IMR-90 (cell line): Measurements from ENCODE around the gene FGF9. TPM values are rescaled to one million over a fixed set of nuclear protein-coding genes. Genes with fewer than 3 reads are reported as not detected.

Experiments
- ATAC-seq: fragments of 200-7000 bp; cut with Tn5 transposase; 2 replicates; pipeline ENCODE4 v1.9.1; 2020; ENCODE audit warnings: low read depth, mild to moderate bottlenecking, moderate library complexity
- BruUV-seq: library from RNA; stranded (reverse); fragments of 400-500 nt; replicated peaks from 2 replicates; lab custom pipeline; 2021; lab: Mats Ljungman, UMichigan
- CTCF ChIA-PET: fragments of 300-600 bp; formaldehyde crosslinking; extraction: SDS; loops from one replicate; lab custom pipeline; 2021; ENCODE audit warnings: antibody characterized with exemption; lab: Yijun Ruan, JAX
- POLR2A ChIA-PET: fragments of 300-600 bp; sonication (Branson Sonifier 250); formaldehyde crosslinking; loops from one replicate; lab custom pipeline; 2022; ENCODE audit warnings: antibody characterized with exemption; ENCODE audit not compliant: unreplicated experiment; lab: Charles Lee
- DNase-seq: peaks from one replicate; pipeline ENCODE4 v3.0.0; 2013
- H2AFZ ChIP-seq: replicated peaks from 2 replicates; pipeline ENCODE3; 2013; ENCODE audit warnings: low read length, mild to moderate bottlenecking; ENCODE audit not compliant: poor library complexity
- H2AK5ac ChIP-seq: 2 replicates; pipeline ENCODE4 v1.6.1; 2013; ENCODE audit warnings: low read depth, low read length, inconsistent platforms
- H2AK9ac ChIP-seq: replicated peaks from 2 replicates; pipeline ENCODE3; 2013; ENCODE audit warnings: mild to moderate bottlenecking, low read depth, low read length, moderate library complexity; ENCODE audit not compliant: poor library complexity
- H2BK120ac ChIP-seq: 2 replicates; pipeline ENCODE4 v1.6.1; 2013; ENCODE audit warnings: low read depth, low read length, inconsistent platforms
- H2BK15ac ChIP-seq: 3 replicates; pipeline ENCODE4 v1.6.1; 2013; ENCODE audit warnings: low read depth, low read length, inconsistent platforms
- H2BK20ac ChIP-seq: 2 replicates; pipeline ENCODE4 v1.6.1; 2013; ENCODE audit warnings: low read depth, mild to moderate bottlenecking, inconsistent platforms, low read length, moderate library complexity
- H2BK5ac ChIP-seq: 2 replicates; pipeline ENCODE4 v1.6.1; 2013; ENCODE audit warnings: mild to moderate bottlenecking, low read depth, low read length, inconsistent platforms; ENCODE audit not compliant: poor library complexity, severe bottlenecking
- H3K14ac ChIP-seq: replicated peaks from 2 replicates; pipeline ENCODE4 v1.6.1; 2013; ENCODE audit warnings: low read depth, low read length, inconsistent platforms
- H3K18ac ChIP-seq: 2 replicates; pipeline ENCODE4 v1.6.1; 2013; ENCODE audit warnings: low read depth, low read length, control low read depth
- H3K23ac ChIP-seq: 2 replicates; pipeline ENCODE4 v1.6.1; 2013; ENCODE audit warnings: low read depth, low read length, inconsistent platforms
- H3K27ac ChIP-seq: 2 replicates; pipeline ENCODE4 v1.5.1; 2013; ENCODE audit warnings: mild to moderate bottlenecking, control low read depth, low read length; ENCODE audit not compliant: insufficient read depth
- H3K27me3 ChIP-seq: 2 replicates; pipeline ENCODE4 v1.6.1; 2013; ENCODE audit warnings: low read length; ENCODE audit not compliant: control insufficient read depth, insufficient read depth
- H3K36me3 ChIP-seq: 2 replicates; pipeline ENCODE4 v1.6.1; 2013; ENCODE audit warnings: low read length, mixed read lengths; ENCODE audit not compliant: control insufficient read depth, insufficient read depth
- H3K4ac ChIP-seq: 2 replicates; pipeline ENCODE4 v1.6.1; 2013; ENCODE audit warnings: low read depth, low read length, inconsistent platforms
- H3K4me1 ChIP-seq: 2 replicates; pipeline ENCODE4 v1.6.1; 2013; ENCODE audit warnings: low read length, mixed read lengths; ENCODE audit not compliant: control insufficient read depth, insufficient read depth
- H3K4me2 ChIP-seq: 2 replicates; pipeline ENCODE4 v1.6.1; 2013; ENCODE audit warnings: low read depth, mild to moderate bottlenecking, control low read depth, low read length, moderate library complexity
- H3K4me3 ChIP-seq: 2 replicates; pipeline ENCODE4 v1.5.1; 2013; ENCODE audit warnings: low read depth, mild to moderate bottlenecking, control low read depth, low read length, moderate library complexity; ENCODE audit not compliant: insufficient read depth
- H3K56ac ChIP-seq: 2 replicates; pipeline ENCODE4 v1.6.1; 2013; ENCODE audit warnings: low read length, inconsistent platforms; ENCODE audit not compliant: insufficient read depth; ENCODE audit errors: extremely low read depth
- H3K79me1 ChIP-seq, 2 experiments: 2 replicates each; pipeline ENCODE4 v1.6.1; 2013; ENCODE audit warnings: low read length in 2 of 2, inconsistent platforms in 1 of 2, low read depth in 1 of 2
- H3K9ac ChIP-seq: 2 replicates; pipeline ENCODE4 v1.6.1; 2013; ENCODE audit warnings: low read depth, low read length, control low read depth
- H3K9me1 ChIP-seq: 2 replicates; pipeline ENCODE4 v1.6.1; 2013; ENCODE audit warnings: low read length, inconsistent platforms; ENCODE audit not compliant: insufficient read depth
- H3K9me3 ChIP-seq: 2 replicates; pipeline ENCODE4 v1.6.1; 2013; ENCODE audit warnings: low read length; ENCODE audit not compliant: control insufficient read depth, insufficient read depth
- H4K20me1 ChIP-seq: 2 replicates; pipeline ENCODE4 v1.6.1; 2013; ENCODE audit warnings: low read length, inconsistent platforms; ENCODE audit not compliant: insufficient read depth
- H4K5ac ChIP-seq: 2 replicates; pipeline ENCODE4 v1.6.1; 2013; ENCODE audit warnings: mild to moderate bottlenecking, low read depth, low read length, control low read depth
- H4K8ac ChIP-seq, 2 experiments: 2 replicates each; pipeline ENCODE4 v1.6.1; 2013; ENCODE audit warnings: low read depth in 2 of 2, low read length in 2 of 2, control low read depth in 1 of 2, inconsistent platforms in 1 of 2
- H4K91ac ChIP-seq: 2 replicates; pipeline ENCODE4 v1.6.1; 2013; ENCODE audit warnings: low read depth, low read length, inconsistent platforms; ENCODE audit not compliant: insufficient read depth
- MAZ ChIP-seq: IDR thresholded peaks from 2 replicates; pipeline ENCODE4 v1.6.1; 2012; ENCODE audit warnings: low read depth, mild to moderate bottlenecking, low read length, improper control_type of control experiment, moderate library complexity, borderline replicate concordance
- NFE2L2 ChIP-seq: fragments of 150-350 bp; IDR thresholded peaks from 2 replicates; pipeline ENCODE4 v1.6.1; 2016; ENCODE audit warnings: low read depth, mild to moderate bottlenecking, low read length
- POLR2A ChIP-seq: IDR thresholded peaks from 2 replicates; pipeline ENCODE4 v1.6.1; 2012; ENCODE audit warnings: mild to moderate bottlenecking, low read depth, low read length
- RAD21 ChIP-seq: IDR thresholded peaks from 2 replicates; pipeline ENCODE4 v1.6.1; 2012; ENCODE audit warnings: low read length, improper control_type of control experiment
- RCOR1 ChIP-seq: IDR thresholded peaks from 2 replicates; pipeline ENCODE4 v1.6.1; 2012; ENCODE audit warnings: mild to moderate bottlenecking, low read length, improper control_type of control experiment; ENCODE audit not compliant: insufficient replicate concordance
- WGBS, 2 experiments: methylation state at CpG; one replicate each; pipeline versions ENCODE4 v1.1.5 to v1.1.7; 2013; ENCODE audit warnings: missing lambda C conversion rate in 2 of 2; ENCODE audit not compliant: insufficient read length in 1 of 2; ENCODE audit errors: extremely low coverage in 2 of 2; 5-methylcytosine and 5-hydroxymethylcytosine counted together
- dilution Hi-C: fragments of 300-500 bp; cut with HindIII; formaldehyde crosslinking; loops from one replicate; pipeline ENCODE4 v1.14.3; 2018; ENCODE audit warnings: low sequenced_read_pairs; ENCODE audit not compliant: unreplicated experiment
- in situ Hi-C: fragments of 300-500 bp; cut with MboI; formaldehyde crosslinking; loops from 3 replicates; pipeline ENCODE4 v1.14.3; 2019; ENCODE audit warnings: low sequenced_read_pairs, inconsistent platforms, mixed read lengths
- intact Hi-C: fragments of 100-400 bp; cut with micrococcal nuclease; formaldehyde crosslinking; loops from 2 replicates; pipeline ENCODE4 v1.10.0; 2022
- polyA plus RNA-seq, 3 experiments: library from polyadenylated mRNA; depleted of rRNA; stranded (reverse); fragments of >200 nt; gene quantifications; 2 replicates each; pipeline ENCODE4 v1.2.3, GENCODE V29; 2012; ENCODE audit warnings: low replicate concordance in 1 of 3
- total RNA-seq: library from RNA; depleted of rRNA; stranded (reverse); fragments of >200 nt; gene quantifications from 2 replicates; pipeline ENCODE4 v1.2.3, GENCODE V29; 2012

Gene FGF9
- total and polyA plus RNA-seq, 2 of the 4 experiments (the other 2 are of a cell fraction): under 0.01 to 0.05 TPM

DNA sequence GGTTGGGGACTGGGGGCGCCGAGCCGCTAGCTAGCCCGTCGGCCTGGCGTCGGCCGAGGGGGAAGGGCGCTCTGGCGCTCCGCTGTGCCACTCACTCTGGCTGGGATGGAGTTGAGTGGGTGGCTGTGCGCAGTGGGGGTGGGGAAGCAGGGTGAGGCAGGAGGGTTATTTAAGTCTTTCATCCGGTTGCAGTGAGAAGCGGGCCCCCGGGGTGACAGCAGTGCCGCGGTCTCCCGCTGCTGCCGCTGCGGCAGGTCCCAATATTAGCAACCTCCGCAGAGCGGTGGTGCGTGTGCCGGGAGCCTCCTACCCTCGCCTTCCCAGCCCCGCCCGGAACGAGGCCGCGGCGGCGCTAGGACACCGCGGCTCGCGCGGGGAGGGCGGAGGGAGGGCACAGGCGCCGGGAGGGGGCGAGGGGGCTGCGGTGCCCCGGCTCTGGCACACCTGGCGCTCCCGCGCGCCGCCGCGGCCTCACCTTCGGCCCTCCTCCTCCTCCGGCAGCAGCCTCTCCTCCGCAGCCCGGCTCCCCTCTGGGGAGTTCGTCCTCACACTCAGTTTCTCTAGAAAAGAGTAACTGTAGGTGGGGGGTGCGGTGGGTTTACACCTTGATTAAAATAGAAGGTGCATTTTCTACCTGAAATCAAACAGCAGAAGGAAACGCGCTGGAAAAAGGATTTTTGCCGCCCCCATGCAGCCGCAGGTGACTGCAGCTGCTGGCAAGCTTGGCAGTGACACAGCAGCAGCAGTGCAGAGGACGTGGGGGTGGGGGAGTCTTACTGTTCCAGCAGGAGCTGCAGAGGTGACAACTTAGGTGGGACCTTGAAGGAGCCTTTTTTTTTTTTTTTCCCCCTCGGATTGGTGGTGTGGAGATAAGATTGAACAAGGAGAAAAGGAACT is 4.5 kb downstream of the FGF9 start:
- DNase-seq (no peak), ATAC-seq (no peak)
- no peak overlapping the region for H2BK20ac ChIP-seq
- peaks cover 4% of the 10 kb centered on the region; the same call in 1 of the 2 replicates for H3K4me1 ChIP-seq
- H3K9ac ChIP-seq: no peak overlapping the region
- no TSS peak for BruUV-seq
- peak overlapping the region; percentile 8; the same call in 1 of the 2 replicates for H3K23ac ChIP-seq
- H3K9me3 ChIP-seq: no peaks in the 10 kb centered on the region
- H3K36me3 ChIP-seq: no peaks in the 10 kb centered on the region
- TF ChIP-seq RAD21: no peak
- TF ChIP-seq NFE2L2: no peak
- no peak for TF ChIP-seq RCOR1
- TF ChIP-seq POLR2A: no peak
- TF ChIP-seq MAZ: no peak
- H3K4me2 ChIP-seq: peak overlapping the region; percentile 84
- no peak overlapping the region for H3K27ac ChIP-seq
- H2AK9ac ChIP-seq: no peak overlapping the region
- no peak overlapping the region for H3K56ac ChIP-seq
- in situ Hi-C loops: no loop called here
- H4K91ac ChIP-seq: no peak overlapping the region
- H3K9me1 ChIP-seq: no peaks in the 10 kb centered on the region
- ChIA-PET CTCF (interaction anchor here (0.7 to 0.9 kb wide), 2 partner anchors 10 to 337 kb away, joined by 3 read pairs; no protein-coding TSS in a partner anchor), POLR2A (no interaction called here)
- H3K14ac ChIP-seq: no peak overlapping the region
- no peak overlapping the region; the same call in 1 of the 2 replicates for H3K18ac ChIP-seq
- no peaks in the 10 kb centered on the region for H3K79me1 ChIP-seq
- H3K27me3 ChIP-seq: peaks cover 47% of the 10 kb centered on the region
- dilution Hi-C loops: no loop called here
- H4K20me1 ChIP-seq: no peaks in the 10 kb centered on the region
- H2BK5ac ChIP-seq: no peak overlapping the region
- no peak overlapping the region for H4K5ac ChIP-seq
- H4K8ac ChIP-seq: no peak overlapping the region
- 0% methylated on average over 14 of the region's 62 CpGs; no CpG with 5 or more reads in 1 of the 2 experiments for WGBS, 2 experiments
- intact Hi-C loops: loop anchor here (10.0 kb wide), 3 partner anchors 149 to 519 kb away; no protein-coding TSS in a partner anchor
- no peak overlapping the region for H2BK15ac ChIP-seq
- no peak overlapping the region for H2BK120ac ChIP-seq
- peak overlapping the region; percentile 46 for H2AFZ ChIP-seq
- no peak overlapping the region for H3K4ac ChIP-seq
- no peak overlapping the region for H2AK5ac ChIP-seq
- peak overlapping the region; percentile 46 for H3K4me3 ChIP-seq
